Lung (tissue), 12 donors: ENCODE data around the gene CYTH3. TPM values are rescaled to one million over a fixed set of nuclear protein-coding genes. Genes with fewer than 3 reads are reported as not detected.
"Not testable (repeated sequence)": the region's sequence is repeated elsewhere in the genome, so short reads cannot be mapped to it uniquely, and the experiment has no call there.

Source experiments
- ATAC-seq: fragments of 200-7000 bp; cut with Tn5 transposase; one replicate; pipeline ENCODE4 v1.9.1; 2020; ENCODE audit warnings: moderate number of reproducible peaks; ENCODE audit not compliant: insufficient read depth, low FRiP score
- DNase-seq, 3 donors: peaks; one replicate each; pipeline ENCODE4 v3.0.0-alpha.2; 2013 to 2017
- H3K27ac ChIP-seq, 2 donors: one replicate each; pipeline ENCODE4 v1.5.1; 2013; ENCODE audit warnings: mild to moderate bottlenecking in 2 of 2, moderate library complexity in 2 of 2, control low read depth in 1 of 2, inconsistent platforms in 1 of 2, low read depth in 1 of 2, low read length in 1 of 2
- H3K27me3 ChIP-seq, 3 donors: one replicate each; pipeline ENCODE4 v1.5.1; 2013; ENCODE audit warnings: low read length in 2 of 3; ENCODE audit not compliant: control insufficient read depth in 3 of 3, insufficient read depth in 3 of 3
- H3K36me3 ChIP-seq, 4 donors: one replicate each; pipeline ENCODE4 v1.5.1; 2013; ENCODE audit warnings: low read length in 4 of 4, mild to moderate bottlenecking in 1 of 4, moderate library complexity in 1 of 4; ENCODE audit not compliant: control insufficient read depth in 4 of 4, insufficient read depth in 4 of 4
- H3K4me1 ChIP-seq, 5 donors: one replicate each; pipeline ENCODE4 v1.5.1; 2013; ENCODE audit warnings: low read length in 5 of 5, mild to moderate bottlenecking in 2 of 5, moderate library complexity in 1 of 5; ENCODE audit not compliant: control insufficient read depth in 5 of 5, insufficient read depth in 5 of 5
- H3K4me3 ChIP-seq: one replicate; pipeline ENCODE4 v1.5.1; 2013; ENCODE audit warnings: mild to moderate bottlenecking, control low read depth, moderate library complexity
- H3K9ac ChIP-seq, 2 donors: one replicate each; pipeline ENCODE4 v1.5.1; 2013; ENCODE audit warnings: low read length in 2 of 2, control low read depth in 1 of 2; ENCODE audit not compliant: insufficient read depth in 1 of 2
- H3K9me3 ChIP-seq, 4 donors: one replicate each; pipeline ENCODE4 v1.5.1; 2013; ENCODE audit warnings: low read length in 3 of 4, mild to moderate bottlenecking in 1 of 4, moderate library complexity in 1 of 4; ENCODE audit not compliant: control insufficient read depth in 4 of 4, insufficient read depth in 3 of 4
- WGBS, 2 donors: extraction: QIAGEN DNeasy Blood & Tissue Kit; methylation state at CpG; one replicate each; pipeline ENCODE4 v1.1.7; 2013; 5-methylcytosine and 5-hydroxymethylcytosine counted together
- polyA plus RNA-seq, 2 donors: library from polyadenylated mRNA; stranded (reverse); fragments of 200-250 nt; gene quantifications; one replicate each; pipeline ENCODE4 v1.2.1, GENCODE V29; 2013
- total RNA-seq, 2 donors: library from RNA; depleted of rRNA in 1 of 2; stranded (reverse); fragments of >200 nt in 1 of 2; gene quantifications; one replicate each; pipeline ENCODE4 v1.2.1, GENCODE V29; 2014 to 2021
- TF ChIP-seq, protein P1 (sequence below): IDR thresholded peaks from 2 replicates; pipeline ENCODE4 v1.5.1; 2012; ENCODE audit warnings: mild to moderate bottlenecking; ENCODE audit errors: control extremely low read depth, extremely low read depth
- donor health status: control.
- donor health status: control.
- donor health status: Bipolar disorder and iron deficiency.
- donor health status: healthy.
- donor health status: DM: yes; HTN: yes; CAD: no.

Gene CYTH3
- total and polyA plus RNA-seq, 4 donors, result 8.2 to 28.7 (median 15.5) TPM

DNA sequence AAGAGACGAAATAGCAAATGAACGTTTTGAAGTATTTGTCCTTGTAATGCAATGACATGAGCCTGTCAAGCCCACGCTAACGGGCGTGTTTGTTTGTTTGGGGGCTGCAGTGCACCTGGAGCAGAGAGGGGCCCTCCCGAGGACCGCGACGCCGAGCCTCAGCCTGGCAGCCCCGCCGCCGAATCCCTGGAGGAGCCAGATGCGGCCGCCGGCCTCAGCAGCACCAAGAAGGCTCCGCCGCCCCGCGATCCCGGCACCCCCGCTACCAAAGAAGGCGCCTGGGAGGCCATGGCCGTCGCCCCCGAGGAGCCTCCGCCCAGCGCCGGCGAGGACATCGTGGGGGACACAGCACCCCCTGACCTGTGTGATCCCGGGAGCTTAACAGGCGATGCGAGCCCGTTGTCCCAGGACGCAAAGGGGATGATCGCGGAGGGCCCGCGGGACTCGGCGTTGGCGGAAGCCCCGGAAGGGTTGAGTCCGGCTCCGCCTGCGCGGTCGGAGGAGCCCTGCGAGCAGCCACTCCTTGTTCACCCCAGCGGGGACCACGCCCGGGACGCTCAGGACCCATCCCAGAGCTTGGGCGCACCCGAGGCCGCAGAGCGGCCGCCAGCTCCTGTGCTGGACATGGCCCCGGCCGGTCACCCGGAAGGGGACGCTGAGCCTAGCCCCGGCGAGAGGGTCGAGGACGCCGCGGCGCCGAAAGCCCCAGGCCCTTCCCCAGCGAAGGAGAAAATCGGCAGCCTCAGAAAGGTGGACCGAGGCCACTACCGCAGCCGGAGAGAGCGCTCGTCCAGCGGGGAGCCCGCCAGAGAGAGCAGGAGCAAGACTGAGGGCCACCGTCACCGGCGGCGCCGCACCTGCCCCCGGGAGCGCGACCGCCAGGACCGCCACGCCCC is 118.5 kb downstream of the CYTH3 start:
- DNase-seq (no peak), ATAC-seq (no peak)
- no peaks in the 10 kb centered on the region for H3K9me3 ChIP-seq
- H3K4me1 ChIP-seq, result no peaks in the 10 kb centered on the region
- H3K9ac ChIP-seq, result no peak overlapping the region
- WGBS, 2 donors, result 92 to 93% methylated on average over 89 to 91 of the region's 91 CpGs
- TF ChIP-seq, protein P1, sequence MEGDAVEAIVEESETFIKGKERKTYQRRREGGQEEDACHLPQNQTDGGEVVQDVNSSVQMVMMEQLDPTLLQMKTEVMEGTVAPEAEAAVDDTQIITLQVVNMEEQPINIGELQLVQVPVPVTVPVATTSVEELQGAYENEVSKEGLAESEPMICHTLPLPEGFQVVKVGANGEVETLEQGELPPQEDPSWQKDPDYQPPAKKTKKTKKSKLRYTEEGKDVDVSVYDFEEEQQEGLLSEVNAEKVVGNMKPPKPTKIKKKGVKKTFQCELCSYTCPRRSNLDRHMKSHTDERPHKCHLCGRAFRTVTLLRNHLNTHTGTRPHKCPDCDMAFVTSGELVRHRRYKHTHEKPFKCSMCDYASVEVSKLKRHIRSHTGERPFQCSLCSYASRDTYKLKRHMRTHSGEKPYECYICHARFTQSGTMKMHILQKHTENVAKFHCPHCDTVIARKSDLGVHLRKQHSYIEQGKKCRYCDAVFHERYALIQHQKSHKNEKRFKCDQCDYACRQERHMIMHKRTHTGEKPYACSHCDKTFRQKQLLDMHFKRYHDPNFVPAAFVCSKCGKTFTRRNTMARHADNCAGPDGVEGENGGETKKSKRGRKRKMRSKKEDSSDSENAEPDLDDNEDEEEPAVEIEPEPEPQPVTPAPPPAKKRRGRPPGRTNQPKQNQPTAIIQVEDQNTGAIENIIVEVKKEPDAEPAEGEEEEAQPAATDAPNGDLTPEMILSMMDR, result no peak
- peaks cover 36 to 68% (median 45%) of the 10 kb centered on the region in 4 donors for H3K36me3 ChIP-seq
- no peak overlapping the region for H3K27ac ChIP-seq
- no peak overlapping the region for H3K4me3 ChIP-seq
- H3K27me3 ChIP-seq, result no peaks in the 10 kb centered on the region

GRCh38 chr7:6151994-6152735 is 120.3 kb downstream of the CYTH3 start:
- no peak overlapping the region for H3K4me3 ChIP-seq
- WGBS, 2 donors, result 93% methylated on average over 29 of the region's 29 CpGs
- H3K27me3 ChIP-seq, result no peaks in the 10 kb centered on the region
- ATAC-seq (no peak), DNase-seq (no peak)
- H3K4me1 ChIP-seq, result no peaks in the 10 kb centered on the region
- no peak overlapping the region for H3K9ac ChIP-seq
- H3K9me3 ChIP-seq, result no peaks in the 10 kb centered on the region
- peaks cover 39 to 70% (median 46%) of the 10 kb centered on the region in 4 donors for H3K36me3 ChIP-seq
- H3K27ac ChIP-seq, result no peak overlapping the region
- TF ChIP-seq, protein P1, result no peak

DNA sequence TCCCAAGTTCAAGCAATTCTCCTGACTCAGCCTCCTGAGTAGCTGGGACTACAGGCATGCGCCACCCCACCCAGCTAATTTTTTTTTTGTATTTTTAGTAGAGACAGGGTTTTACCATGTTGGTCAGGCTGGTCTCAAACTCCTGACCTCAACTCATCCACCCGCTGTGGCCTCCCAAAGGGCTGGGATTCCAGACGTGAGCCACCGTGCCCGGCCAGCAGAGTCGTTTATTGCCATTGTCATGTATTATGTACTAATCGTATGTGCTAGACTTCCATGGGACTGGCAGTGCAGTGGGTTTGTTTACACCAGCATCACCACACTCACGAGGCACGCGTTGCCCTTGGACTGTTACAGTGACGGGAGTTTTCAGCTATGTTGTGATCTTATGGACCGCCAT is 120.9 kb downstream of the CYTH3 start:
- DNase-seq, H3K9ac ChIP-seq, H3K9me3 ChIP-seq, ATAC-seq, H3K27ac ChIP-seq, H3K4me3 ChIP-seq, H3K27me3 ChIP-seq, H3K4me1 ChIP-seq: not testable (repeated sequence)
- H3K36me3 ChIP-seq, result peaks cover 35 to 71% (median 45%) of the 10 kb centered on the region in 4 donors
- 95 to 96% methylated on average over 12 of the region's 12 CpGs for WGBS, 2 donors

GRCh38 chr7:6149996-6150395 is 122.4 kb downstream of the CYTH3 start:
- WGBS, 2 donors, result 92 to 96% methylated on average over 19 of the region's 19 CpGs
- Histone ChIP-seq H3K4me3 (no peak overlapping the region), H3K36me3 (peaks cover 33 to 76% (median 49%) of the 10 kb centered on the region in 4 donors), H3K27ac (no peak overlapping the region), H3K9me3 (no peaks in the 10 kb centered on the region), H3K27me3 (no peaks in the 10 kb centered on the region), H3K9ac (no peak overlapping the region), H3K4me1 (no peaks in the 10 kb centered on the region)
- ATAC-seq, result no peak
- DNase-seq, result no peak
- TF ChIP-seq, protein P1, result no peak
